ENCODE results near the gene PTPRCAP.

Gene PTPRCAP

GRCh38 chr11:67423466-67423865 is 14.0 kb downstream of the PTPRCAP start:
- no peak for DNase-seq

- no peak for DNase-seq
These were observed 14.6 kb downstream of the PTPRCAP start for GRCh38 chr11:67422891-67423290.

DNA sequence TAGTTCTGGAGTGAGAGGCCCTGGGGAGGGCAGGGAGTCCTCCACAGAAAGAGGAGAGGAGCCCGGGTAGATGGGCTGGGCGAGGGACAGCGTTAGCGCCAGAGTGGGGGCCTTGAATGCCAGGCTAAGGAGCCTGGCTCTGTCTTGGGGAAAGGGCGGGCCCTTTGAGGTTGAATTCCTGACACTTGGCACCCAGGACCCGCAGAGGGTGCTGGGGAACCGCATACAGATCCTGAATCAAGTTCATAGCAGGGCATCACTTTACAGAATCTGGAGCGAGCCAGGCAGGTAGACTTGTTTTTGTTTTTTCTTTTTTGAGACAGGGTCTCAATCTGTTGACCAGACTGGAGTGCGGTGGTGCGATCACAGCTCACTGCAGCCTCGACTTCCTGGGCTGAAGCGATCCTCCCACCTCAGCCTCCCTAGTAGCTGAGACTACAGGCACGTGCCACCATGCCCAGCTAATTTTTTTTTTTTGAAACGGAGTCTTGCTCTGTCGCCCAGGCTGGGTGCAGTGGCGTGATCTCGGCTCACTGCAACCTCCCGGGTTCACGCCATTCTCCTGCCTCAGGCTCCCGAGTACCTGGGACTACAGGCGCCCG is 16.0 kb downstream of the PTPRCAP start:
- DNase-seq, result no peak

DNA sequence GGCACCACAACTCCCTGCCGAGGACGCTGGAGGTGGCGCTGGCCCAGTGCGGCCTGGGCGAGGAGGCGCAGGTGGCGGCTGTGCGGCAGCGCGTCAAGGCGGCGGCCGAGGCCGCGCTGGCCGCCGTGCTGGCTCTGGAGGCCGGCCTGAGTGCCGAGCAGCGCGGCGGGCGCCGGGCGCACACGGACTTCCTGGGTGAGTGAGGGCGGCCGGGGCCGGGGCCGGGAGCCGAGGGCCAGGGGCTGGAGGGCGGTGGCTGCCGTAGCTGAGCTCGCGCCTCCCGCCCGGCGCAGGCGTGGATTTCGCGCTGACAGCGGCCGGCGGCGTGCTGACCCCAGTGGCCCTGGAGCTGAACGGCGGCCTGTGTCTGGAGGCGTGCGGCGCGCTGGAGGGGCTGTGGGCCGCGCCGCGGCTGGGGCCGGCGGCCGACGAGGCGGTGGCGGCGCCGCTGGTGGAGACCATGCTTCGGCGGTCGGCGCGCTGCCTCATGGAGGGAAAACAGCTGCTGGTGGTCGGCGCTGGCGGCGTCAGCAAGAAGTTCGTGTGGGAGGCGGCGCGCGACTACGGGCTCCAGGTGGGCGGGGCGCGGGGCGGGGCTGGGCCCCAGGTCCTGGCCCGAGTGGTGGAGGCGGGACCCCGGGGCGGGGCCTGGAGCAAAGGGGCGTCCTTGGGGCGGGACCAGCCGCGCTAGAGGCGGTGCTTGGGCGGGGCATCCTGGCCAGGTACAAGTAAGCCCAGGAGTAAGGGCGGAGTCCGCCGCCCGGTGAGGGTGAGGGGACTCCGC is 16.6 kb downstream of the PTPRCAP start:
- peak; percentile 63 for DNase-seq

DNA sequence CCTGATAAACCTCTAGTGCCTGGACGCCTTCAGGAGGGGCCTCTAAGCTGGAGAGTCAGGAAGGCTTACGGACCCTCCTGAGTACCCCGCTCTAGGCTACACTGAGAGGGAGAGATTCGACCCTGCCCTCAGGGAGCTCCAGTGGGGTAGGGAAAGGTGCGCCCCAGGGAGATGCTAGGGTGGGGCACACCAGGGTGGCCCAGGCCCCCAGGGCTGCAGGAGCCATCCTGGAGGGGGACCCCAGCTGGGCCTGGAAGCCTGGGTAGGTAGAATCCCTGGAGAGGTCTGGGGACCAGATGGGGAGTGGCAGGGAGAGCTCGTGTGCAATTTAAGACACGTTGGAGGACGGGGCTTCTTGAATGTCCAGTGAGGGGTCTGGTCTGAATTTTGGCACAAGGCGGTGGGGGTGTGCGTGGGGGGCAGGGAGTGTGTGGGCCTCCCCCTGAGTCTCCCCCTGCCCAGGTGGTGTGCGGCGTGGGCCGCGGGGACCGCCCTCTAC is 17.3 kb downstream of the PTPRCAP start:
- no peak for DNase-seq

DNA sequence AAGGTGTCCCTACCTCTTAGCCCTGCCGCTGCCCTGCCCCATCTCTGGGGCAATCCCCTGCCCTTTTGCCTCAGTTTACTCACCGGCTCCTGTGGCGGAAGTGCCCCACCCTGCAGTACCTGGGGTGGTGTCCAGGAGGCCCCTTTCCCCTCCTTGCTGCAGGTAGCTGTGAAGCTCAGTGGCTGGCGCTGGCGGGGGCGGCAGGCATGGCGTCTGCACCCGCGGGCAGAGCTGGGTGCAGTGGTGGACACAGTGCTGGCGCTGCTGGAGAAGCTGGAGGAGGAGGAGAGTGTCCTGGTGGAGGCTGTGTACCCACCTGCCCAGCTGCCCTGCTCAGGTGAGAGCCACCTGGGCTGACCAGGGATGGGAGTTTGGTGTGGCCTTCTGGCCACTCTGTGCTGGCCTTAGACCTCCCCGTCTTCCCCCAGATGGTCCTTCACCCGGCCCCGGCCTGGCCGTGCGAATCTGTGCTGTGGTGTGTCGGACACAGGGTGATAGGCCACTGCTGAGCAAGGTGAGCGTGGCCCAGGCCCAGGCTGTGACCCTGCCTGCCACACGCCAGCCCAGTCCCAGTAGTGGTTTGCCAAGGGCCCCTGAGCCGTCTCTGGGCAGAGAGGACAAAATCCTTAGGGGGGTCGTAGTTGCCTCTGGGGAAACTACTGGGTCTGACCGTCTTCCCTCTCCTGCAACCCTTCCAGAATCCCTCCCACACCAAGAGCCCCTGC is 18.0 kb downstream of the PTPRCAP start:
- DNase-seq, result no peak

DNA sequence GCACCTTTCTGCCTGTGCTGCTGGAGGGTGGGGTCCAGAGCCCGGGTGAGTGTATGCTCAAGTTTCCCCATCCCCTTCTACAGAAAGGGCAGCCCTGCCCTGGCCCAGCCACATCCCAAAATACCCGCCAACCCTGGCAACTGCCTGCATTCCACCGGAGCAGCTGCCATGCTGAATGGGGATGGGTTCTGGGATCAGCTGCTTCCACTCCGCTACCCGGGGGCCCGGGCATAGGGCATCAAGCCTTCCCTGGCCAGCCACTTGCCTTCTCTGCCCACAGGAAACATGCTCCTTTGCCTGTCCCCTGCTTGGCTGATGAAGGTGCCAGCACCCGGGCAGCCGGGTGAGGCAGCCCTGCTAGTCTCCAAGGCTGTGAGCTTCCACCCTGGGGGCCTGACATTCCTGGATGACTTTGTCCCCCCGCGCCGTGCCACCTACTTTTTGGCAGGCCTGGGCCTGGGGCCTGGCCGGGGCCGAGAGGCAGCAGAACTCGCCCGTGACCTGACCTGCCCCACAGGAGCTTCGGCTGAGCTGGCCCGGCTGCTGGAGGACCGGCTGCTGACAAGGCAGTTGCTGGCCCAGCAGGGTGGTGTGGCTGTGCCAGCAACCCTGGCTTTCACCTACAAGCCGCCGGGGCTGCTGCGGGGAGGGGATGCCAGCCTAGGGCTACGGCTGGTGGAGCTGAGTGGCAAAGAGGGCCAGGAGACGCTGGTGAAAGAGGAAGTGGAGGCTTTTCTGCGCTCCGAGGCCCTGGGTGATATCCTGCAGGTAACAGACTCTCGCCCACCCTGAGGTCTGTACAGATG is 18.8 kb downstream of the PTPRCAP start:
- DNase-seq, result no peak

- DNase-seq, result no peak
These were observed 20.1 kb downstream of the PTPRCAP start for GRCh38 chr11:67417425-67417824.

DNA sequence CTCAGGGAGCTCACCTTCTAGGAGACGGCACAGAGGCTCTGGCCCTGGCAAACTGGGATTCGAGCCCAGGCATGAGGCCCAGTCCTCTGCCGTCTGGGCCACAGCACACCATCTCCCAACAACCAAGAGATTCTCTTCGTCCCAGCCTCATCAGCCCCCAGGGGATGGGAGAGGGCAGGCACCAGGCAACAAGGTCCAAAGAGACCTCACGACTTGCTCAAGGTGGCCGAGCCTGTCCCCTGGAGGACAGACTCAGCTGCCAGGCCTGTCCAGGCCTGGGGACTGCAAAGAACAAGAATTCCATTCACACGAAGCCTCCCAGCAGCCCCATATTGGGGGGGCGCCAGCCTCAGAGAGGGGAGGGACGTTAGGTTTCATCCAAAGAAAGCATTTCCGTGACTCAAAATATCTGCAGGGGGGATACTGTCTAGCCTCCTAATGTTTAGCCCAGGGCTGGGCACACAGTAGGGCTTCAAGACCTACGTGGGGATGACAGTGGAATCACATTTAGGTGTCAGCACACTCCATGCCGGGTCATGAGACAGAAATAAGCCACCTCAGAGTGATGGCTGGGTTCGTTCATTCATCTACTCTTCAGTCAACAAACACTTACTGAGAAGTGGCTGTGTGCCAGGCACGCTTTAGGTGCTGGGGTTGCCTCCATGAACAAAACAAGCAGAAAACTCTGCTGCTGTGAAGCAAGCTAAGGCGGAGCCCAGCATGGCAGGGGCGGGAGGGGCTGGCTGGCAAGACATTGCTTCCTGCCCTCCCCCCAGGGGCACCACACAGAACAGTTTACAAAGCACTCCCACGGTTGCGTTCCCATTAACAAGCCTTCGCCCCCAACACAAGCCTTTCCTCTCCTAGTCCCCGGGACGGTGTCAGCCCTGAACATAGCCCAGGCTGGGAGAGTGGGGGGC is 20.8 kb downstream of the PTPRCAP start:
- peak; percentile 7 for DNase-seq

GRCh38 chr11:67415501-67416304 is 21.8 kb downstream of the PTPRCAP start, which contains the start of gene CARNS1:
Gene CARNS1 (plus strand): TSS chr11:67415678. CDS start chr11:67416200, 522 bp downstream.
- DNase-seq, result no peak

DNA sequence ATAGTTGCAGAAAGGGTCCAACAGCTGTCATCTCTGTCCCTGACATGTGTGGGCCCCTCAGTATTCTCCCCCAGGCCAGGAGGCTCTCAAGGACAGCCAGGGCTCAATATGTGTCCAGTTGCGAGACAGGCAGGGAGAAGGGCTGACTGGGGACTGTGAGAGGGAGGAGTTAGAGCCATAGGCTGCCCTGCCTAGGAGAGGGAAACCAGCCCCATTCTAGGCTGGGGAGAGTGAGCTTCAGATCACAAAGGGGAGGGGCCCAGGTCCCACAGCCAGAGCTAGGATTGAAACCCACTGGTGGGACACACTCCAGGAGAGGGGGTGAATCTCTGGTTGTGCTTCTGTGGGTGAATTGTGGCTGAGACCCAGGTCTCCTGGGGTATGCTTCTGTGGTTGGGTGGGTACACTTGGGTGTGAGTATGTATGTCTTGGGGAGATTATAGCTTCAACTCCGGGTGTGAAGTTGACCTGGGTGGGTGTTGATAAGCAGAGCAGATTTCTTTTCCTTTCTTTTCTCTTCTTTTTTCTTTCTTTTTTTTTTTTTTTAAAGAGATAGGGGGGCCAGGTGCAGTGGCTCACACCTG is 24.1 kb downstream of the PTPRCAP start:
- DNase-seq, result no peak

GRCh38 chr11:67412495-67413179 is 24.8 kb downstream of the PTPRCAP start:
- no peak for DNase-seq

GRCh38 chr11:67411785-67412152 is 25.7 kb downstream of the PTPRCAP start:
- DNase-seq, result no peak

DNA sequence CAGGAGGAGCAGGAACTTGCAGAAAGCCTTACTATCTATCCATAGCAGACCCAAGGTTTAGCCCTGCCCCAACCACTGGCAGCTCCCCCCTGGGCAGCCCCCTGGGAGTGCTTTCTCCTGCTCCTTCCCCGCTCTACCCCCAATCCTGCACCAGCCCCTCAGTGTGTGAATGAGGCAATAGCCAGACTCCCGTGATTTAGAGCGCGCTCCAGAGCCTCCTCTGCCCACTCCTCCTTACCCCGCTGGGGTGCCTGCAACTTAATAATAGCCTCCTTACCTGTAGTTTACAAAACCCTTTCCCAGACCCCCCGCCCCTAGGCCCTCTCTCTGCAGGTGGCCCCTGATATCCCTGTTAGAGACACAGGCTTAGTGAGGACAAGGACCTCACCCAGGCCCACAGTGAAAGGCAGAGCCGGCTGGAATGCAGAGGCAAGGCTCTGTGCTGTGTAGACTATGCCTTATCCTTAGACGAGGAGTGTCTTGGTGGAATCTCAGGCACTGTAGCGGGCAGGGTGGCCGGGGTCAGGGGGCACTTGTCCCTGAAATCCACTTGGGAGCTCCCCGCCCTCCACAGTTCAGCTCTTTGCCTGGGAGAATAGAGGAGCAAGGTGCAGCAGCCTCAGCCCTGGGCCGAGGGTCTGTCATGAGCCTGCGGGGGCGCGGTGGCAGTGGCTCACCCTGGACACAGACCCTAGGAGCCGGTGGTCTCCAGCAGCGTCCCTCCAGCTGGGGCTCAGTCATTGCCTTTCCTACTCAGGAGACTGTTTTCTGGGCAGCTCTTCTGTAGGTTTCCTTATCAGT is 26.3 kb downstream of the PTPRCAP start:
- DNase-seq, result no peak

DNA sequence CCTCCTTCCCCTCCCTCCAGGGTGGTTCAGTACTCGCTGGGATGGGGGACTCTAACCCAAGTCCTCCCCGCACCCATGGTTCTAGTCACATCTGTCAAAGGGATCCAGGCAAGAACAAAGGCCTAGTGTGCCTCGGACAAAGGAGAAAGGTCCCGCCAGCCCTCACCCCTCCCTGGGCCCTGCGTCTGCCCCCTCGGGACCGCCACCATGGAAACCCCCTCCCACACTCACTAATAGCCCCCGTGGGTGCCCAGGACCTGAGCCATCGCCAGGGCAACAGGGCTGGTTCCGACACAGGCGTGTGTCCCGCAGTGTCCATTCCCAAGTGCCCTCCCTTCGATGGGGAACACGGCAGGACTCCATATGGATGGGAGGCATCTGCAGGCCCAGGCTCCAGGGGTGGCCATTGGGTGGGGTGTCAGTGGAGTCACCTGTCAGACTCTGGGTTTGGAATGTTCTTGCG is 27.1 kb downstream of the PTPRCAP start:
- DNase-seq, result no peak

DNA sequence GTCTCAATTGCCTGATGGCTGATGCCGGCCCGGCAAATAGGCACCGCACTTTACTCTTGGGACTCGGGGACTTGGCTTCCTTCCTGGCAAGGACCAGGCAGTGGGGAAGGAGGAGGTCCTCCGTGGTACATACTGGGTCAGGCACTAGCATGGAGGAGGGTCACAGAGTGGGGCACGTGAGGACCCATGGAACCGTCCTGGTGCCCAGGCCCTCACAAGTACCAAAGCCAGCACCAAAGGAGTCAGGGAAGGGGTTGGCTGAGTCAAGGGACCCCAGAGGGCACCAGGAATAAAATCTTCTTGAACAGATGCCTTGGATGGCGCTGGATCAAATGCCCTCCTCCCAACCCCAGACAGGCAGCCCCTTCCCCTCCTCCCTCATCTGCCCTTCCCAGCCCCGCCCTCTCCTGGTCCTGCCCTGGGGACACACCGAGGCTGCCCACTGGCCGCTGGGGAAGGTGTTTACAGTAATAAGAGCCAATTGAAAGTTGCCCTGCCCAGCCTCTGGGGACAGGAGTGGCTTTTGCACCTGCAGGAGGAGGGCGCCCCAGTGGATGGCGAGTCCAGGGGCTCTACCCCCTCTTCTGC is 27.6 kb downstream of the PTPRCAP start:
- no peak for DNase-seq

- no peak for DNase-seq
These were observed 28.2 kb downstream of the PTPRCAP start for GRCh38 chr11:67409261-67409666.

DNA sequence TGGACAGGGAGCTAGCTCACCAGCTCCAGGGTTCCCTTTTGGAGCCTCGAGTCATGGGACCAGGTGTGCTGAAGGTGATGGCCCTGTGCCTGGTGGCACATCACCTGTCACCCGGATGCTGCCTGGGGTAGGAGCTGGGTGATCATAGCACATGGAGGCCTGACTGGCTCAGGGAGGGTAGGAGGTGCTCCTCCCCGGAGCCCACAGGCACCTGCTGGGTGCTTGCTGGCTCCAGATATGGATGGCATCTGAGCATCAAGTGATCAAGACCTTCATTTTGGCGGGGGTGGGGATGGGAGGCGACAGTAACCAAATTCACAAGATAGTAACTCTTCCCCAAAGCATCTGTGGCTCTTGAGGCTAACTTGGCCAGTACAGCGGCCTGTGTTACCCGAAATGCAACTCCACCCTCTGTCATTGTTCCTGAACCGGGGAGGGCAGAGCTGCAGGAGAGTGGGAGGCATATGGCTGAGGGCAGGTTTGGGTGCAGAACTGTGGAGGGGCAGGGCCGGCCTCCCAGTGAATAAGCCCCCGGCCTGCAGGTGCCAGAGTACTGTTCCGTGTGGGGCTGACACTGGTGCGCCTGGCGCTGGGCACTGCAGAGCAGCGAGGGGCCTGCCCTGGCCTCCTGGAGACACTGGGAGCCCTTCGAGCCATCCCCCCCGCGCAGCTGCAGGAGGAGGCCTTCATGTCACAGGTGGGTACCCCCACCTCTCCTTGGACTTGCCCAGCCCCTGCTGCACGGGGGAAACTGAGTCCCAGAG is 28.9 kb downstream of the PTPRCAP start:
- DNase-seq, result no peak
